LoVo (cell line): ENCODE data around the gene NUP210.

Experiments used
- DNase-seq: peaks from one replicate; pipeline ENCODE4 v3.0.0-alpha.2; 2016; ENCODE audit warnings: low spot score

Gene NUP210

GRCh38 chr3:13347390-13347950 is 72.7 kb downstream of the NUP210 start:
- no peak for DNase-seq

DNA sequence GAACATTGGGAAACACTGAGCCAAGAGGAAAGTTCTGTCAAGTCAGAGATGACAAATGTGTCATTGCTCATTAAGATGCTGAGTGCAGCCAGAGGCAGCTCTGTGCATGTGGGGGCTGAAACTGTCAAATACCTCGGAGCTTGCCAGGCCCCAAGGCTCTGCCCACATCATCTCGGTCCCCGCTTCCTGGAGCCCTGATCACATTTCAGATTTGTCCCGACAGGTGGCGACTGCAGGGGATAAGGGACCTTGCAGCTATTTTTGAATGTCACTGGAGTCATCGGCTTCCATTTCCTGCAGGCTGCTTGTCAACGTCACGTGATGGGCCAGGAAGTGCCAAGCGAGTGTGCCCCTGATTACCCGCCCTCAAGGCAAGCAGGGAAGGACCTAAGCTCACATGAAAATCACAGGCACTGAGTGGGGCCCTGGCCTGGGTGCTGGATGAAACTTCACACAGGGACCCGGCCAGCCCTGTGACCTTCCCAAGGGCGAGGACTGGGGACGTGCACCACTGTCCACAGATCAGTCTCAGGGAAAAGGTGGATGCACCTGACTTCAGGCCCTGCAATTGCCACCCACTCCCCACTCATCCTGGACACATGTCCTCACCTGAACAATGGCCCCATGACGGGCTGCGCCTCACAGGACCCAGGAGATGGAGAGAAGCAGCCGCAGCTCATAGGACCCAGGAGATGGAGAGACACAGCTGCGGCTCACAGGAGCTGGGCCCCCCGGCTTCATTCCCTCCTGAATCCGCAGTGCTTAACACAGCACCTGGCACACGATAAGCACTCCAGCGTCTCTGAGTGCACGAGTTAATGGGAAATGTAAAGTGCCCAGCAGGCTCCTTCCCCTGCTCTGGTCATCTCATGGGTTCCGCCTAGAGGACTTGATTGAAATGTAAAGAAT is 73.4 kb downstream of the NUP210 start:
- no peak for DNase-seq

- no peak for DNase-seq
These were observed 74.3 kb downstream of the NUP210 start for GRCh38 chr3:13345772-13346171.

DNA sequence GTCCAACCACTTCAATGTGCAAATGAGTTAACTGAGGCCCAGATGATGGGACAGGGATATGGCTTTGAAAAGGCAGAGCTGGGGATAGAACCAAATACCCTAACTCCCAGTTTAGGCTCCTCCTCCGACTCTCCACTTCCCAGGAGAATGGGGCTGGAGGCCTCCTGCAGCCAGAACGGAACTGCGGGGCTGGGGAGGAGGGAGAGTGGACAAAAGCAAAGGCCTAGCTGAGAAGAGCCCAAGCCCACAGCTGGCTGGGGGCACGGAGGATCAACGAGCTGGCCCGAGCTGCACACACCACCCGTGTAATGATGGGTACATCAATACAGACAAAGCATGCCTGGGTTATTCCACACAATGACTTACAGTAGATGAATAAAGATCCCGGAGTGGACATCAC is 74.8 kb downstream of the NUP210 start:
- no peak for DNase-seq

- no peak for DNase-seq
These were observed 75.5 kb downstream of the NUP210 start for GRCh38 chr3:13344663-13345062.

GRCh38 chr3:13343601-13344000 is 76.5 kb downstream of the NUP210 start:
- DNase-seq = no peak

- DNase-seq = no peak
These were observed 78.8 kb downstream of the NUP210 start for GRCh38 chr3:13341229-13341905.

DNA sequence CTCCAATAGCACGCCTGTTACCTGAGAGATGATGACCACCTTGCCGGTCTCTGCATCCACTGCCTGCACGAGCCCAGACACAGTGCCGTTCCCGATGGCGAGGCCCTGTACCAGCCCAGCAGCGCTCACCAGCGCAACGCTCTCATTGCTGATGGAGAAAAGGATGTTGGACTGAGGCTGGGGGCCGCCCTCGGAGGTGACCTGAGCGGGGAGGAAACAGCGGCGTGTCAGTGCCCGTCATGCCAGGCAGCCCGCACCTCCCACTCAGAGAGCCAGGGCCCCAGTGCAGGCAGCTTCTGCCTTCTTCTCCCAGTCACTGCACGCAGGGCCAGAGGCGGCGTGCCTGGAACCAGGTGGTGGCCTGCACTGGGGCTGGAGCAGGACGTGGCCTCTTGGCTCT is 80.3 kb downstream of the NUP210 start:
- no peak for DNase-seq

- no peak for DNase-seq
These were observed 81.1 kb downstream of the NUP210 start for GRCh38 chr3:13338996-13339395.

DNA sequence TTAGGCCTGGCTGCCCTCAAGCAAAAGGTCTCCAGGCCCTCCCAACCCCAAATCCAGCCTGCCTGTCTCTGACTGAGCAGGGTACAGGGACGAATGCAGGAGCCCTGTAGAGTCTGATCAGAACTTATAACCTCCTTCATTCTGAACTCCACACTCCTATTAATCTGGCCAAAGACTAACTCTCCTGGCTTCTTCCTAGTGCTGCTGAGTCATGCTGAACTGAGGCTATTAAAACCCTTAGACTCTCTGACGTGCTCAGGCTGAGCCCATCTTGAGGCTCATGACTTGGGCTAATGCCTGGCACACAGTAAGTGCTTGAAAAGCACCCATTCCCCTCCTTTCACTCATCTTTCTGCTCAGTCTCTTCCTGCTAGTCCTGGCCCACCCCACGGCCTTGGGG is 81.9 kb downstream of the NUP210 start:
- DNase-seq = no peak

- DNase-seq = no peak
These were observed 83.5 kb downstream of the NUP210 start for GRCh38 chr3:13336592-13336991.

GRCh38 chr3:13335503-13335902 is 84.6 kb downstream of the NUP210 start:
- no peak for DNase-seq

- DNase-seq = no peak
These were observed 85.1 kb downstream of the NUP210 start for GRCh38 chr3:13335059-13335458.

DNA sequence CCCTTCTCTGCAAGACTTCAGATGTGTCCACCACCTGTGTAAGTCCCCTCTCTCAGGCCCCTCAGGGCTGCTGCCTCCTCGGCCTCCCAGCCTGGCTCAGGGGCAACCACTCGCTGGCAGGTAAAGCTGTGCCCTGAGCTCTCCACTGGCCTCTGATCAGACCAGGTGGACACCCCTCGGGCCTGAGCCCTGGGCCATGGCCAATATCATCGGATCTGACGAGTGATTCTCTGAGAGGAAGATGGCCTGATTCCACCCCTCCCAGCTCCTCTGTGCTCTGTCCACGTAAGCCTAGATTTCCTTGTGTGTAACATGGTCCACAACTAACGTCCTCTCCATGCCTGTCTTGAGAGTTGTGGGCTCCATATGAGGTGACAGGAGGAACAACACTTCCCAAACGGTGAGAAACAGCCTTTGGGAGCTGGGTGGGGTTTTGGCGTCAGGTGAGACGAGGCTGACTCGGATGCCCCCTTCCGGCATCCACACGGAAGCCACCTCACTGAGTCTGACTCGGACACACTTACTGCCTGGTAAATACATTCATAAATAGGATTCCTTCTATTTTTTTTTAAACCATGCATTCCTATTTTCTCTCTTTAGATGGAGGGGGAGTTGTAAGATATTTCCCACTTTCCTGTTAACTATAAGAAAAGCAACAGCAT is 86.8 kb downstream of the NUP210 start:
- DNase-seq = no peak

DNA sequence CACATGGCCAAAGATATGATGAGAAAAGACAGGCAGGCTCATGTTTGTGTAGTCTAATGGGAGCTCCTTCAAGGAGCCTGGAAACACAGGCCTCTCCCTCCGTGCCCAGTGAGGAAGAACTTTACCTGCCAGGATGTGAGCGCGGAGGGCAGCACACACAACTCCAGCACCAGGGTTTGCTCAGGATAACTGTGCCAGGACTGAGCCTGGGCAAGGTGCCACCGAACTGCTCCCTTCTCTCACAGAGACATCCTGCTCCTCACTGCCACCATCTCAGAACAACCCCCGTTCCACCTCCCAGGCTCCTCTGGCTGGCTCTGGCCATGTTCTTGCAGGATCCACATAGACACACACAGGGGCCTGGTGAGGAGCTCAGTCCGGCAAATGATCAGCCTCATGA is 87.4 kb downstream of the NUP210 start:
- no peak for DNase-seq

- DNase-seq = no peak
These were observed 88.0 kb downstream of the NUP210 start for GRCh38 chr3:13332158-13332557.

DNA sequence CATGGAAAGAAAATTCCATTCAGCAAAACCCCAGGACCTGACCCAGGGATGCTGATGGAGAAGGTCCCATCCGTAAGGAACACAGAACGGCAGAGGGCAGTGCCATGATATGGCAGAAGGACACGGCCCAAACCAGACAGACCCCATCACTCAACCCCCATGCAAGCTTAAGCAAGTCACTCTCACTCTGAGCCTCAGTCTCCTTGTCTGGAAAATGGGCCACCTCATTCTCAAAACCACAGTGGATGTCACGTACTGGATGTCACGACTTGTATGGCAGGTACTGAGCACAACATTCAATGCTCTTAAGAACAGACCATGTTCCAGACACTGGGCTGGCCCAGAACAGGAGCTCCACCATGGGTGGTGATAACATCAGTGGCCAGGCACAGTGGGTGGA is 90.4 kb downstream of the NUP210 start:
- DNase-seq = no peak

- DNase-seq = no peak
These were observed 94.2 kb downstream of the NUP210 start for GRCh38 chr3:13325892-13326443.

GRCh38 chr3:13324835-13325501 is 95.2 kb downstream of the NUP210 start:
- no peak for DNase-seq

GRCh38 chr3:13323822-13324221 is 96.3 kb downstream of the NUP210 start:
- DNase-seq = no peak

DNA sequence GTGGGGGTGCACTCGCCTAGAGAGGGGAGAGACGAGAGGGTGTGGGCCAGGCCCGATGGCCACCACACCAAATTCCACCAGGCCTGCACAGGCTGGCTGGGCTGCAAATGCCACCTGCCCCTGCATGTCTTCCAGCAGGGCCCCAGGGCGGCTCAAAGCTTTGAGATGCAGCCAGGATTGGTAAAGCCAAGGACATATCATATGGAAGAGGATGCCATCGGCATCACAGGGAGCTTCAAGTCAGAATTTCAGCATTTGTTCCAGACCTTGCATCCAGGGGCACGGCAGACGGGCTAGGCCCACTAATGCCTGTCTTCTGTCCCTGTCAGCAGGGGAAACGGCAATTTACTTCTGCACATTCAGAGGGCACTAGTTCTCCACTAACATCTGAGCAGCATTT is 97.8 kb downstream of the NUP210 start:
- DNase-seq = no peak
